ENCODE measurements around the gene RSRC2. TPM values are rescaled to one million over a fixed set of nuclear protein-coding genes. Genes with fewer than 3 reads are reported as not detected.

Gene RSRC2
- total and polyA plus RNA-seq, 9 of the 15 experiments (the other 6 are each of a cell fraction or from before 2014, with no cell fraction given) = 52.6 to 123 (median 80.3) TPM

DNA sequence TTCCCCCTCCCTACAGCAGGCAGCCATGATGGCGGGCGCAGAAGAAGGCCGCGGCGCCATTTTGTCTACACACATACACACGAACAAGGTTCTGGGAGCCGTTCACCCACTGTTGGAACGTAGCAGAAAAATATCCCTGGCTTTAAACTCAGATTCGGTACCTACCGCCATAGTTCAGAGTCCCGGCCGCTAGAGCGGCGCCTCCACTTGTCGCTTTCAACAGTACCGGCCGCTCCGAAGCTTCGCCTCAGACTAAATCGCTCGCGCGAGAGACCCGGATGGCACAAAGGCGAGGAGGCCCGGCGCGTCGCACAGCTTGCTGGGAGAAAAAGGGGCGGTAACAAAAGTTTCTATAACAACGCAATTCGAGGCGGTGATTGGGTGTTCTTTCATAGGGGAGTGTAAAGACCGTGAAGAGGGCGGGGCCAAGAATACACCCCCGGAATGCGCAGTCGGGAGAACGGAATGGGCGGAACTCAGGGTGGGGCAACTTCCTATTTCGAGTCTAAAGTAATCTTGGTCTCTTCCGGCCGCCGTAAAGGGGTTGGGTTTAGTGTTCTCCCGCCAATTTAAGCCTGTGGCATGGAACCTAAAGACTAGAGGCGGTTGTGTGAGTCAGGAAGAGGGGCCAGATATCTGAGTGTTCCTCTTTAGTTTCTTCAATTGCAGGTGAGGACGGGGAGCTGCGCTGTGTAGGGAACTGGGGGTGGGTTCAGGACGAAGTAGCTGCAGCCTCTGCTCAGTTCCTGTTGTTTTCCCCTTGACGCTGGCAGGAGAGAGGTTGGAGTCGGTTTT is at the start of gene RSRC2, which contains the start of gene KNTC1 (continued):
- TF ChIP-seq, protein P1, sequence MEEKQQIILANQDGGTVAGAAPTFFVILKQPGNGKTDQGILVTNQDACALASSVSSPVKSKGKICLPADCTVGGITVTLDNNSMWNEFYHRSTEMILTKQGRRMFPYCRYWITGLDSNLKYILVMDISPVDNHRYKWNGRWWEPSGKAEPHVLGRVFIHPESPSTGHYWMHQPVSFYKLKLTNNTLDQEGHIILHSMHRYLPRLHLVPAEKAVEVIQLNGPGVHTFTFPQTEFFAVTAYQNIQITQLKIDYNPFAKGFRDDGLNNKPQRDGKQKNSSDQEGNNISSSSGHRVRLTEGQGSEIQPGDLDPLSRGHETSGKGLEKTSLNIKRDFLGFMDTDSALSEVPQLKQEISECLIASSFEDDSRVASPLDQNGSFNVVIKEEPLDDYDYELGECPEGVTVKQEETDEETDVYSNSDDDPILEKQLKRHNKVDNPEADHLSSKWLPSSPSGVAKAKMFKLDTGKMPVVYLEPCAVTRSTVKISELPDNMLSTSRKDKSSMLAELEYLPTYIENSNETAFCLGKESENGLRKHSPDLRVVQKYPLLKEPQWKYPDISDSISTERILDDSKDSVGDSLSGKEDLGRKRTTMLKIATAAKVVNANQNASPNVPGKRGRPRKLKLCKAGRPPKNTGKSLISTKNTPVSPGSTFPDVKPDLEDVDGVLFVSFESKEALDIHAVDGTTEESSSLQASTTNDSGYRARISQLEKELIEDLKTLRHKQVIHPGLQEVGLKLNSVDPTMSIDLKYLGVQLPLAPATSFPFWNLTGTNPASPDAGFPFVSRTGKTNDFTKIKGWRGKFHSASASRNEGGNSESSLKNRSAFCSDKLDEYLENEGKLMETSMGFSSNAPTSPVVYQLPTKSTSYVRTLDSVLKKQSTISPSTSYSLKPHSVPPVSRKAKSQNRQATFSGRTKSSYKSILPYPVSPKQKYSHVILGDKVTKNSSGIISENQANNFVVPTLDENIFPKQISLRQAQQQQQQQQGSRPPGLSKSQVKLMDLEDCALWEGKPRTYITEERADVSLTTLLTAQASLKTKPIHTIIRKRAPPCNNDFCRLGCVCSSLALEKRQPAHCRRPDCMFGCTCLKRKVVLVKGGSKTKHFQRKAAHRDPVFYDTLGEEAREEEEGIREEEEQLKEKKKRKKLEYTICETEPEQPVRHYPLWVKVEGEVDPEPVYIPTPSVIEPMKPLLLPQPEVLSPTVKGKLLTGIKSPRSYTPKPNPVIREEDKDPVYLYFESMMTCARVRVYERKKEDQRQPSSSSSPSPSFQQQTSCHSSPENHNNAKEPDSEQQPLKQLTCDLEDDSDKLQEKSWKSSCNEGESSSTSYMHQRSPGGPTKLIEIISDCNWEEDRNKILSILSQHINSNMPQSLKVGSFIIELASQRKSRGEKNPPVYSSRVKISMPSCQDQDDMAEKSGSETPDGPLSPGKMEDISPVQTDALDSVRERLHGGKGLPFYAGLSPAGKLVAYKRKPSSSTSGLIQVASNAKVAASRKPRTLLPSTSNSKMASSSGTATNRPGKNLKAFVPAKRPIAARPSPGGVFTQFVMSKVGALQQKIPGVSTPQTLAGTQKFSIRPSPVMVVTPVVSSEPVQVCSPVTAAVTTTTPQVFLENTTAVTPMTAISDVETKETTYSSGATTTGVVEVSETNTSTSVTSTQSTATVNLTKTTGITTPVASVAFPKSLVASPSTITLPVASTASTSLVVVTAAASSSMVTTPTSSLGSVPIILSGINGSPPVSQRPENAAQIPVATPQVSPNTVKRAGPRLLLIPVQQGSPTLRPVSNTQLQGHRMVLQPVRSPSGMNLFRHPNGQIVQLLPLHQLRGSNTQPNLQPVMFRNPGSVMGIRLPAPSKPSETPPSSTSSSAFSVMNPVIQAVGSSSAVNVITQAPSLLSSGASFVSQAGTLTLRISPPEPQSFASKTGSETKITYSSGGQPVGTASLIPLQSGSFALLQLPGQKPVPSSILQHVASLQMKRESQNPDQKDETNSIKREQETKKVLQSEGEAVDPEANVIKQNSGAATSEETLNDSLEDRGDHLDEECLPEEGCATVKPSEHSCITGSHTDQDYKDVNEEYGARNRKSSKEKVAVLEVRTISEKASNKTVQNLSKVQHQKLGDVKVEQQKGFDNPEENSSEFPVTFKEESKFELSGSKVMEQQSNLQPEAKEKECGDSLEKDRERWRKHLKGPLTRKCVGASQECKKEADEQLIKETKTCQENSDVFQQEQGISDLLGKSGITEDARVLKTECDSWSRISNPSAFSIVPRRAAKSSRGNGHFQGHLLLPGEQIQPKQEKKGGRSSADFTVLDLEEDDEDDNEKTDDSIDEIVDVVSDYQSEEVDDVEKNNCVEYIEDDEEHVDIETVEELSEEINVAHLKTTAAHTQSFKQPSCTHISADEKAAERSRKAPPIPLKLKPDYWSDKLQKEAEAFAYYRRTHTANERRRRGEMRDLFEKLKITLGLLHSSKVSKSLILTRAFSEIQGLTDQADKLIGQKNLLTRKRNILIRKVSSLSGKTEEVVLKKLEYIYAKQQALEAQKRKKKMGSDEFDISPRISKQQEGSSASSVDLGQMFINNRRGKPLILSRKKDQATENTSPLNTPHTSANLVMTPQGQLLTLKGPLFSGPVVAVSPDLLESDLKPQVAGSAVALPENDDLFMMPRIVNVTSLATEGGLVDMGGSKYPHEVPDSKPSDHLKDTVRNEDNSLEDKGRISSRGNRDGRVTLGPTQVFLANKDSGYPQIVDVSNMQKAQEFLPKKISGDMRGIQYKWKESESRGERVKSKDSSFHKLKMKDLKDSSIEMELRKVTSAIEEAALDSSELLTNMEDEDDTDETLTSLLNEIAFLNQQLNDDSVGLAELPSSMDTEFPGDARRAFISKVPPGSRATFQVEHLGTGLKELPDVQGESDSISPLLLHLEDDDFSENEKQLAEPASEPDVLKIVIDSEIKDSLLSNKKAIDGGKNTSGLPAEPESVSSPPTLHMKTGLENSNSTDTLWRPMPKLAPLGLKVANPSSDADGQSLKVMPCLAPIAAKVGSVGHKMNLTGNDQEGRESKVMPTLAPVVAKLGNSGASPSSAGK (IDR thresholded peaks at IDR 0.05) = peak; percentile 89
- peak; percentile 24; the same call in 1 of the 2 replicates for TF ChIP-seq CEBPG (CRISPR knock-in tag; IDR thresholded peaks at IDR 0.05)
- TF ChIP-seq CEBPG (tag; conservative IDR thresholded peaks at IDR 0.05 in 1 of 2, IDR thresholded peaks at IDR 0.05 in 1 of 2) = peak; percentile 18 to 54; a peak in 2 of 4 replicates
- no peak for TF ChIP-seq PATZ1 (CRISPR knock-in tag; IDR thresholded peaks at IDR 0.05; ENCODE audit: borderline replicate concordance)
- TF ChIP-seq FOXK1 (CRISPR knock-in tag; IDR thresholded peaks at IDR 0.05; ENCODE audit: borderline replicate concordance) = peak; percentile 18; the same call in 1 of the 2 replicates
- 0 out of 2 replicates have a peak, but pooled peaks have one; percentile 3 for TF ChIP-seq SOX6 (IDR thresholded peaks at IDR 0.05)
- no peak; the same call in 1 of the 2 replicates for TF ChIP-seq ZNF316 (IDR thresholded peaks at IDR 0.05)
- TF ChIP-seq, protein P2, sequence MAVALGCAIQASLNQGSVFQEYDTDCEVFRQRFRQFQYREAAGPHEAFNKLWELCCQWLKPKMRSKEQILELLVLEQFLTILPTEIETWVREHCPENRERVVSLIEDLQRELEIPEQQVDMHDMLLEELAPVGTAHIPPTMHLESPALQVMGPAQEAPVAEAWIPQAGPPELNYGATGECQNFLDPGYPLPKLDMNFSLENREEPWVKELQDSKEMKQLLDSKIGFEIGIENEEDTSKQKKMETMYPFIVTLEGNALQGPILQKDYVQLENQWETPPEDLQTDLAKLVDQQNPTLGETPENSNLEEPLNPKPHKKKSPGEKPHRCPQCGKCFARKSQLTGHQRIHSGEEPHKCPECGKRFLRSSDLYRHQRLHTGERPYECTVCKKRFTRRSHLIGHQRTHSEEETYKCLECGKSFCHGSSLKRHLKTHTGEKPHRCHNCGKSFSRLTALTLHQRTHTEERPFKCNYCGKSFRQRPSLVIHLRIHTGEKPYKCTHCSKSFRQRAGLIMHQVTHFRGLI (CRISPR knock-in tag; IDR thresholded peaks at IDR 0.05) = no peak

Measured in K562 (cell line).